A549 (cell line): Measurements from ENCODE around the gene ZNF316.

Experiments used
- MAZ ChIP-seq: fragments of 150-350 bp; IDR thresholded peaks from 2 replicates; pipeline ENCODE4 v1.6.1; 2014; ENCODE audit warnings: antibody characterized with exemption, low read depth, low read length, borderline replicate concordance
- POLR2A ChIP-seq: IDR thresholded peaks from 2 replicates; pipeline ENCODE4 v1.6.1; 2012; ENCODE audit warnings: mild to moderate bottlenecking, low read length
- REST ChIP-seq: fragments of 200-600 bp; sonication (generic); IDR thresholded peaks from 2 replicates; pipeline ENCODE4 v1.6.1; 2016; ENCODE audit warnings: antibody characterized with exemption, mild to moderate bottlenecking, moderate library complexity
- RNF2 ChIP-seq: fragments of 200-600 bp; sonication (generic); IDR thresholded peaks from 2 replicates; pipeline ENCODE4 v1.6.1; 2016; ENCODE audit warnings: low read depth, mild to moderate bottlenecking, antibody characterized with exemption, moderate library complexity, borderline replicate concordance
- SREBF2 ChIP-seq: fragments of 450-650 bp; IDR thresholded peaks from 2 replicates; pipeline ENCODE4 v1.6.1; 2014; ENCODE audit warnings: mild to moderate bottlenecking, moderate library complexity

GRCh38 chr7:6642239-6642839, 5.2 kb downstream of the ZNF316 start:
- TF ChIP-seq MAZ (no peak), SREBF2 (no peak), RNF2 (no peak), REST (no peak), POLR2A (no peak)
